ENCODE measurements around the gene KIAA1217.
"Not testable (repeated sequence)": the region's sequence is repeated elsewhere in the genome, so short reads cannot be mapped to it uniquely, and the experiment has no call there.

Gene KIAA1217

GRCh38 chr10:24415455-24416125 lies 206.7 kb downstream of the KIAA1217 start:
- no peak for DNase-seq

- no peak for DNase-seq
Observed at GRCh38 chr10:24416248-24416647, 207.3 kb downstream of the KIAA1217 start.

GRCh38 chr10:24417053-24417452 lies 208.1 kb downstream of the KIAA1217 start:
- no peak for DNase-seq

GRCh38 chr10:24418532-24418931 lies 209.6 kb downstream of the KIAA1217 start:
- DNase-seq = no peak

GRCh38 chr10:24419066-24419465 lies 210.1 kb downstream of the KIAA1217 start:
- no peak for DNase-seq

- DNase-seq = no peak
Observed at GRCh38 chr10:24425151-24425550, 216.2 kb downstream of the KIAA1217 start.

GRCh38 chr10:24427678-24428409 lies 218.9 kb downstream of the KIAA1217 start:
- DNase-seq = no peak

- no peak for DNase-seq
Observed at GRCh38 chr10:24428410-24428782, 219.5 kb downstream of the KIAA1217 start.

GRCh38 chr10:24430591-24430990 lies 221.7 kb downstream of the KIAA1217 start:
- no peak for DNase-seq

- DNase-seq = no peak
Observed at GRCh38 chr10:24432478-24433416, 223.8 kb downstream of the KIAA1217 start.

- DNase-seq = no peak
Observed at GRCh38 chr10:24433705-24434104, 224.8 kb downstream of the KIAA1217 start.

- DNase-seq = no peak
Observed at GRCh38 chr10:24434961-24435360, 226.0 kb downstream of the KIAA1217 start.

GRCh38 chr10:24435374-24435773 lies 226.4 kb downstream of the KIAA1217 start:
- no peak for DNase-seq

- DNase-seq = no peak
Observed at GRCh38 chr10:24437302-24437701, 228.4 kb downstream of the KIAA1217 start.

GRCh38 chr10:24438800-24439199 lies 229.9 kb downstream of the KIAA1217 start:
- no peak for DNase-seq

GRCh38 chr10:24439935-24440334 lies 231.0 kb downstream of the KIAA1217 start:
- no peak for DNase-seq

GRCh38 chr10:24440817-24441797 lies 232.2 kb downstream of the KIAA1217 start:
- no peak for DNase-seq

- DNase-seq = no peak
Observed at GRCh38 chr10:24442234-24442633, 233.3 kb downstream of the KIAA1217 start.

- not testable (repeated sequence) for DNase-seq
Observed at GRCh38 chr10:24442641-24443174, 233.8 kb downstream of the KIAA1217 start.

GRCh38 chr10:24444337-24444736 lies 235.4 kb downstream of the KIAA1217 start:
- no peak for DNase-seq

GRCh38 chr10:24445958-24446357 lies 237.0 kb downstream of the KIAA1217 start:
- DNase-seq = not testable (repeated sequence)

GRCh38 chr10:24446739-24447138 lies 237.8 kb downstream of the KIAA1217 start:
- DNase-seq = no peak

Data from suppressor macrophage treated with lipopolysaccharide for 4 hours (primary cell).